Gastroesophageal sphincter (tissue), 3 donors: Measurements from ENCODE around the gene PSG3.

Experiments
- CTCF ChIP-seq, 4 experiments: fragments of 200-600 bp in 2 of 4; fragments of 450-650 bp in 2 of 4; sonication (generic) in 1 of 4; IDR thresholded peaks; one replicate each; pipeline ENCODE4 v1.5.1; 2017 to 2019; ENCODE audit warnings: antibody characterized with exemption in 4 of 4, mild to moderate bottlenecking in 2 of 4, moderate library complexity in 2 of 4
- POLR2A ChIP-seq, 2 donors: fragments of 450-650 bp; IDR thresholded peaks; one replicate each; pipeline ENCODE4 v1.6.1; 2017; ENCODE audit warnings: antibody characterized with exemption in 2 of 2, mild to moderate bottlenecking in 2 of 2, moderate library complexity in 1 of 2

- no peak for TF ChIP-seq POLR2A (IDR thresholded peaks at IDR 0.05)
- peak; percentile 17 to 59 (median 45) for TF ChIP-seq CTCF (IDR thresholded peaks at IDR 0.05)
Measured at GRCh38 chr19:42683917-42684513, 56.3 kb downstream of the PSG3 start.
